H1 (cell line): ENCODE data around the gene ZNF512. TPM values are rescaled to one million over a fixed set of nuclear protein-coding genes. Genes with fewer than 3 reads are reported as not detected.

ENCODE experiments used
- CTCF ChIA-PET: fragments of 300-600 bp; sonication (Branson Sonifier 250); formaldehyde crosslinking; loops from one replicate; lab custom pipeline; 2021; ENCODE audit not compliant: partially characterized antibody; lab: Charles Lee
- POLR2A ChIA-PET: fragments of 300-600 bp; sonication (Branson Sonifier 250); formaldehyde crosslinking; loops from one replicate; lab custom pipeline; 2021; ENCODE audit warnings: inconsistent platforms; ENCODE audit not compliant: partially characterized antibody; lab: Charles Lee
- DNase-seq, 2 experiments: peaks; one replicate each; pipeline versions ENCODE4 v3.0.0 to v3.0.0-alpha.2; 2010 to 2022; ENCODE audit warnings: low spot score in 2 of 2, low read depth in 1 of 2, mixed read lengths in 1 of 2
- FAIRE-seq: peaks from 2 replicates; lab custom pipeline; 2011; peaks lifted over from hg19 to GRCh38; lab: Jason Lieb, UNC
- H2AFZ ChIP-seq: 2 replicates; pipeline ENCODE4 v1.8.1; 2012; ENCODE audit warnings: low read length, inconsistent platforms
- H2AK5ac ChIP-seq: 2 replicates; pipeline ENCODE4 v1.6.1; 2013; ENCODE audit warnings: low read depth, low read length
- H2BK120ac ChIP-seq: replicated peaks from 2 replicates; pipeline ENCODE3; 2013; ENCODE audit warnings: low read depth, low read length, inconsistent platforms
- H2BK12ac ChIP-seq: 2 replicates; pipeline ENCODE4 v1.6.1; 2013; ENCODE audit warnings: low read depth, low read length
- H2BK15ac ChIP-seq: 2 replicates; pipeline ENCODE4 v1.6.1; 2013; ENCODE audit warnings: low read length
- H2BK20ac ChIP-seq: 2 replicates; pipeline ENCODE4 v1.6.1; 2013; ENCODE audit warnings: low read length
- H2BK5ac ChIP-seq: 2 replicates; pipeline ENCODE4 v1.6.1; 2013; ENCODE audit warnings: low read depth, low read length
- H3K14ac ChIP-seq: 2 replicates; pipeline ENCODE4 v1.6.1; 2013; ENCODE audit warnings: inconsistent platforms; ENCODE audit not compliant: insufficient read length
- H3K18ac ChIP-seq: 2 replicates; pipeline ENCODE4 v1.6.1; 2013; ENCODE audit warnings: low read length; ENCODE audit errors: extremely low read depth
- H3K23ac ChIP-seq: 2 replicates; pipeline ENCODE4 v1.6.1; 2013; ENCODE audit warnings: inconsistent platforms; ENCODE audit not compliant: insufficient read length
- H3K23me2 ChIP-seq: 2 replicates; pipeline ENCODE4 v1.6.1; 2013; ENCODE audit warnings: low read depth, low read length
- H3K27ac ChIP-seq: 2 replicates; pipeline ENCODE4 v1.6.1; 2011; ENCODE audit warnings: low read depth, low read length, inconsistent platforms
- H3K27me3 ChIP-seq, 4 experiments: replicated peaks in 1 of 4; 1 replicate in 1 of 4; 2 replicates in 3 of 4; pipeline versions ENCODE4 v1.6.1 to v1.8.1; 2011 to 2013; ENCODE audit warnings: low read length in 3 of 4, mild to moderate bottlenecking in 3 of 4, inconsistent platforms in 2 of 4, mixed read lengths in 2 of 4, moderate library complexity in 1 of 4; ENCODE audit not compliant: control insufficient read depth in 3 of 4, insufficient read depth in 3 of 4; ENCODE audit errors: extremely low read depth in 1 of 4
- H3K36me3 ChIP-seq, 4 experiments: 2 replicates each; pipeline versions ENCODE4 v1.6.1 to v1.8.1; 2011 to 2013; ENCODE audit warnings: mild to moderate bottlenecking in 4 of 4, low read length in 3 of 4, moderate library complexity in 2 of 4, control low read depth in 1 of 4, inconsistent platforms in 1 of 4; ENCODE audit not compliant: insufficient read depth in 4 of 4, control insufficient read depth in 2 of 4
- H3K4ac ChIP-seq: replicated peaks from 2 replicates; pipeline ENCODE3; 2013; ENCODE audit warnings: low read length, low read depth, mixed read lengths, inconsistent platforms; ENCODE audit not compliant: insufficient read length
- H3K4me1 ChIP-seq, 4 experiments: replicated peaks in 1 of 4; 1 replicate in 1 of 4; 2 replicates in 3 of 4; pipeline versions ENCODE4 v1.6.1 to v1.8.1; 2011 to 2013; ENCODE audit warnings: low read length in 3 of 4, inconsistent platforms in 2 of 4, mixed read lengths in 1 of 4; ENCODE audit not compliant: insufficient read depth in 4 of 4, control insufficient read depth in 3 of 4
- H3K4me2 ChIP-seq, 2 experiments: 2 replicates each; pipeline versions ENCODE4 v1.6.1 to v1.8.1; 2011 to 2013; ENCODE audit warnings: low read depth in 2 of 2, low read length in 2 of 2, control low read depth in 1 of 2, inconsistent platforms in 1 of 2, mild to moderate bottlenecking in 1 of 2; ENCODE audit not compliant: insufficient read depth in 1 of 2
- H3K4me3 ChIP-seq, 4 experiments: fragments of 200-600, 300-600 bp in 1 of 4; sonication (generic), shearing (Covaris generic), sonication (Bioruptor Twin) in 1 of 4; 2 replicates each; pipeline versions ENCODE4 v1.5.1 to v1.8.1; 2011 to 2016; ENCODE audit warnings: low read length in 4 of 4, low read depth in 3 of 4, control low read depth in 2 of 4, inconsistent platforms in 2 of 4, mild to moderate bottlenecking in 2 of 4, mixed read lengths in 1 of 4, moderate library complexity in 1 of 4; ENCODE audit not compliant: insufficient read depth in 2 of 4; ENCODE audit errors: extremely low read depth in 1 of 4
- H3K56ac ChIP-seq: replicated peaks from 2 replicates; pipeline ENCODE3; 2013; ENCODE audit warnings: low read depth, mild to moderate bottlenecking, mixed read lengths, low read length, inconsistent platforms; ENCODE audit not compliant: insufficient read length
- H3K79me1 ChIP-seq: 2 replicates; pipeline ENCODE4 v1.6.1; 2013; ENCODE audit warnings: low read depth, low read length, control low read depth
- H3K79me2 ChIP-seq, 2 experiments: 2 replicates each; pipeline versions ENCODE4 v1.6.1 to v1.8.1; 2012 to 2013; ENCODE audit warnings: low read length in 2 of 2, mild to moderate bottlenecking in 2 of 2, inconsistent platforms in 1 of 2; ENCODE audit not compliant: insufficient read depth in 2 of 2, control insufficient read depth in 1 of 2
- H3K9ac ChIP-seq, 4 experiments: replicated peaks in 1 of 4; 1 replicate in 1 of 4; 2 replicates in 3 of 4; pipeline versions ENCODE4 v1.6.1 to v1.8.1; 2011 to 2013; ENCODE audit warnings: low read depth in 3 of 4, low read length in 3 of 4, control low read depth in 2 of 4, mild to moderate bottlenecking in 2 of 4, moderate library complexity in 2 of 4, inconsistent platforms in 1 of 4; ENCODE audit errors: extremely low read depth in 1 of 4
- H3K9me3 ChIP-seq, 2 experiments: 2 replicates each; pipeline versions ENCODE4 v1.6.1 to v1.8.1; 2012 to 2013; ENCODE audit warnings: mild to moderate bottlenecking in 2 of 2, moderate library complexity in 2 of 2, control low read depth in 1 of 2, inconsistent platforms in 1 of 2, low read depth in 1 of 2, low read length in 1 of 2, mixed read lengths in 1 of 2; ENCODE audit not compliant: insufficient read depth in 2 of 2
- H4K20me1 ChIP-seq, 2 experiments: replicated peaks in 1 of 2; 2 replicates each; pipeline versions ENCODE3 to v1.8.1; 2011 to 2013; ENCODE audit warnings: inconsistent platforms in 2 of 2, low read length in 2 of 2, mild to moderate bottlenecking in 1 of 2; ENCODE audit not compliant: insufficient read depth in 2 of 2, control insufficient read depth in 1 of 2
- H4K5ac ChIP-seq: 2 replicates; pipeline ENCODE4 v1.6.1; 2013; ENCODE audit warnings: low read length, low read depth, mixed read lengths, inconsistent platforms; ENCODE audit not compliant: insufficient read length
- H4K8ac ChIP-seq: 2 replicates; pipeline ENCODE4 v1.8.0; 2013; ENCODE audit warnings: mild to moderate bottlenecking, moderate library complexity, low read length, inconsistent platforms; ENCODE audit not compliant: insufficient read depth; ENCODE audit errors: extremely low read depth
- H4K91ac ChIP-seq: replicated peaks from 2 replicates; pipeline ENCODE3; 2013; ENCODE audit warnings: low read length, mixed read lengths, inconsistent platforms; ENCODE audit not compliant: insufficient read length
- EP300 ChIP-seq, 2 experiments: IDR thresholded peaks; 1 replicate in 1 of 2; 2 replicates in 1 of 2; pipeline ENCODE4 v1.6.1; 2011 to 2012; ENCODE audit warnings: low read depth in 2 of 2, low read length in 2 of 2, mild to moderate bottlenecking in 2 of 2, borderline replicate concordance in 1 of 2, inconsistent platforms in 1 of 2, moderate library complexity in 1 of 2
- JUND ChIP-seq: IDR thresholded peaks from 2 replicates; pipeline ENCODE4 v1.6.1; 2011; ENCODE audit warnings: mild to moderate bottlenecking, improper control_type of control experiment, low read length
- RAD21 ChIP-seq, 2 experiments: IDR thresholded peaks in 1 of 2; conservative IDR thresholded peaks in 1 of 2; 2 replicates each; pipeline ENCODE4 v1.6.1; 2011; ENCODE audit warnings: low read depth in 2 of 2, low read length in 2 of 2, improper control_type of control experiment in 1 of 2, inconsistent platforms in 1 of 2, mild to moderate bottlenecking in 1 of 2, moderate library complexity in 1 of 2
- SP2 ChIP-seq: IDR thresholded peaks from 2 replicates; pipeline ENCODE4 v1.6.1; 2012; ENCODE audit warnings: mild to moderate bottlenecking, low read length, inconsistent platforms
- SRF ChIP-seq: IDR thresholded peaks from 2 replicates; pipeline ENCODE4 v1.6.1; 2011; ENCODE audit warnings: mild to moderate bottlenecking, low read depth, low read length, moderate library complexity
- WGBS, 2 experiments: shearing (Covaris generic) in 1 of 2; methylation state at CpG; one replicate each; pipeline versions ENCODE4 v1.1.6 to v1.1.7; 2013 to 2015; ENCODE audit warnings: low lambda C conversion rate in 2 of 2, mixed read lengths in 2 of 2, inconsistent platforms in 1 of 2, low coverage in 1 of 2, missing lambda C conversion rate in 1 of 2; ENCODE audit not compliant: insufficient replicate concordance in 2 of 2, insufficient coverage in 1 of 2, insufficient read length in 1 of 2; ENCODE audit errors: extremely low coverage in 1 of 2, missing lambda C conversion rate in 1 of 2; 5-methylcytosine and 5-hydroxymethylcytosine counted together
- polyA plus RNA-seq, 7 experiments: library from polyadenylated mRNA; depleted of rRNA in 3 of 7; stranded (reverse) in 5 of 7; unstranded in 2 of 7; fragments of >200 nt in 5 of 7; fragments of 200-250 nt in 2 of 7; gene quantifications; 1 replicate in 5 of 7; 2 replicates in 1 of 7; 4 replicates in 1 of 7; pipeline versions ENCODE4 v1.2.1 to v1.2.3, GENCODE V29; 2011 to 2013; ENCODE audit warnings: missing spikeins in 2 of 7, mixed read lengths in 2 of 7
- total RNA-seq: library from RNA; stranded (reverse); fragmentation: NEBNext Ultra II Directional; extraction: Animal tissue kit (Norgen Biotek cat#: 25700); gene quantifications from 2 replicates; pipeline ENCODE4 v1.2.1, GENCODE V29; 2021

ZNF512 gene
- total and polyA plus RNA-seq, 2 of the 8 experiments (the other 6 are each of a cell fraction or from before 2014, with no cell fraction given) = 17.6 to 37.9 TPM

- Histone ChIP-seq H3K4me1 (no peaks in the 10 kb centered on the region), H3K23ac (no peak overlapping the region), H4K8ac (no peak overlapping the region), H2BK12ac (no peak overlapping the region), H3K79me1 (no peaks in the 10 kb centered on the region), H2AFZ (no peak overlapping the region), H3K56ac (no peak overlapping the region), H3K9ac (no peak overlapping the region), H3K14ac (no peak overlapping the region), H3K4ac (no peak overlapping the region), H2BK5ac (no peak overlapping the region), H3K23me2 (no peaks in the 10 kb centered on the region), H3K36me3 (peaks cover 19 to 62% (median 54%) of the 10 kb centered on the region in 4 experiments), H3K79me2 (no peaks in the 10 kb centered on the region), H2BK15ac (no peak overlapping the region), H3K4me3 (no peak overlapping the region), H2AK5ac (no peak overlapping the region), H3K18ac (no peak overlapping the region), H4K91ac (no peak overlapping the region), H3K27ac (no peak overlapping the region), H3K9me3 (no peaks in the 10 kb centered on the region), H2BK120ac (no peak overlapping the region), H4K20me1 (peaks cover 0 to 2% of the 10 kb centered on the region in 2 experiments), H2BK20ac (no peak overlapping the region), H4K5ac (no peak overlapping the region), H3K4me2 (no peak overlapping the region), H3K27me3 (no peaks in the 10 kb centered on the region)
- FAIRE-seq (no peak), DNase-seq (no peak)
- TF ChIP-seq SP2 (no peak), SRF (no peak), RAD21 (IDR thresholded peaks at IDR 0.05 in 1 of 2, conservative IDR thresholded peaks at IDR 0.05 in 1 of 2; ENCODE audit: low read depth in 2 of 2, low read length in 2 of 2) (no peak), JUND (no peak), EP300 (IDR thresholded peaks at IDR 0.05; ENCODE audit: borderline replicate concordance in 1 of 2, low read depth in 2 of 2, low read length in 2 of 2) (no peak)
- POLR2A ChIA-PET = interaction anchor here (1.0 to 2.2 kb wide), 2 partner anchors 10 to 152 kb away, joined by 3 to 6 read pairs; no protein-coding TSS in a partner anchor
- 88% methylated on average over 3 of the region's 3 CpGs; no CpG with 5 or more reads in 1 of the 2 experiments for WGBS, 2 experiments
- CTCF ChIA-PET = no interaction called here
Observed at GRCh38 chr2:27638037-27638637, 55.3 kb downstream of the ZNF512 start.
